Measurements from ENCODE around the gene EPHX1. TPM values are rescaled to one million over a fixed set of nuclear protein-coding genes. Genes with fewer than 3 reads are reported as not detected.
"Not testable (repeated sequence)": the region's sequence is repeated elsewhere in the genome, so short reads cannot be mapped to it uniquely, and the experiment has no call there.

The EPHX1 gene
- polyA plus RNA-seq (2014; cell fraction: cytosol; rRNA removed), result 6.6 and 8.3 TPM in 2 replicates
- polyA plus RNA-seq (2014; cell fraction: nucleus; rRNA removed), result 3.6 and 4.1 TPM in 2 replicates

DNA sequence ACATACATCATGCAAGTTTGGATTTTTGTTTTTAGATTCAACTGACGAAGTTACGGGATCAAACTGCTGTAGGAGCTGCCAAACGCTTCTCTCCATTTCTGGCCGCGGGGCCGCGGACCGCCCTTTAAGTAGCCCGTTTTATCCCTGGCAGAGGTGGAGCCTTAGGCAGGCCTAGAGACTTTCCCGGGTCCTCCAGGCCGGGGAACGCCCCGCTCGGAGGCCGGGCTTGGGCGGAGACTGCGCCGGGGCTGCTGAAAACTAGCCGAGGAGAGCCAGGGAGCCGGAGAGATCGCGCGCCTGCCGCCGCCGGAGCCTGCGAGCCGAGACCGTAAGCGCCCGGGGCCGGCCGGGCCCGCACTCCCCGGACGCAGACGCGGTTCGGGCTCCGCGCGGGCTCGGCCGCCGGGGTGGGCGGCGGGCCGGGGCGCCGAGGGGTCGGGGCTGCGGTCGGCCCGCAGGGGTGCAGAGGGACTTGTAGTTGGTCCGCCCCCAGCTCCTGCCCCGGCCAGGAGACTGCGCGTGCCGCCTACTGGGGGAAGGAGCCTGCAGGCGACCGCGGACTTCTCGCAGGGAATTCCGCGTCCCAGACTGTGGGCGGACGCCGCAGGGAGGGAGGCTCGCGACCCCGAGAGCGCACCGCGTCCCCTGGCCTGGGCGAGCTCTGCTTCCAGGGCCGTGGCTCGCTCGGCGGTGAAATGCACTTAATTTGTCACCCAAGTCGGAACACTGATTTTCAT, at the start of gene EPHX1:
EPHX1 (plus strand) TSS at position 283 of the 737 bp plus-strand sequence. CDS start 18,606 bp downstream, outside the sequence.
- DNase-seq (ENCODE audit: low spot score), result peak; percentile 79

DNA sequence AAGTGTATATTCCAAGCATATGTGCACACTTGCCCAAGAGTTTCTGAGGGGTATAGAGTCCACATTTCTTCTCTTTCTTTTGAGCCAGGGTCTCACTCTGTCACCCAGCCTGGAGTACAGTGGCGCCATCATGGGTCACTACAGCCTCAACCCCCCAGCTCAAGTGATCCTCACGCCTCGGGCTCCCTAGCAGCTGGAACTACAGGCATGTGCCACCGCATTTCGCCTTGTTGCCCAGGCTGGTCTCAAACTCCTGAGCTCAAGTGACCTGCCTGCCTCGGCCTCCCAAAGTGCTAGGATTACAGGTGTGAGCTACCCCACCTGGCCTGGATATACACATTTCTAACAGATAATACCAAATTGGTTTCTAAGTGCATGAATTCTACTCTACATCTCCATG, 49.4 kb upstream of the EPHX1 start:
- DNase-seq (ENCODE audit: low spot score), result no peak

DNA sequence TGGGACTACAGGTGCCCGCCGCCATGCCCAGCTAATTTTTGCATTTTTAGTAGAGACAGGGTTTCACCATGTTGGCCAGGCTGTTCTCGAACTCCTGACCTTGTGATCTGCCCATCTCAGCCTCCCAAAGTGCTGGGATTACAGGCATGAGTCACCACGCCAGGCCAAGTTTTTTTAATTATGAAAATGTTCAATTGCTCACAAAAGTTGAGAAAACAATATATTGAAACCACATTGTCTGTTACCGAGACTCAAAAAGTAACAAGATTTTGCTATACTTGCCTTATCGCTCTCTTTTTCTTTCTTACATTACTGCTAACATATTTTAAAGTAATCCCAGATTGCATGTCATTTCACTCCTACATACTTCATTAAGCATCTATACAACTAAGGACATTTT, 48.5 kb upstream of the EPHX1 start:
- not testable (repeated sequence) for DNase-seq (ENCODE audit: low spot score)

DNA sequence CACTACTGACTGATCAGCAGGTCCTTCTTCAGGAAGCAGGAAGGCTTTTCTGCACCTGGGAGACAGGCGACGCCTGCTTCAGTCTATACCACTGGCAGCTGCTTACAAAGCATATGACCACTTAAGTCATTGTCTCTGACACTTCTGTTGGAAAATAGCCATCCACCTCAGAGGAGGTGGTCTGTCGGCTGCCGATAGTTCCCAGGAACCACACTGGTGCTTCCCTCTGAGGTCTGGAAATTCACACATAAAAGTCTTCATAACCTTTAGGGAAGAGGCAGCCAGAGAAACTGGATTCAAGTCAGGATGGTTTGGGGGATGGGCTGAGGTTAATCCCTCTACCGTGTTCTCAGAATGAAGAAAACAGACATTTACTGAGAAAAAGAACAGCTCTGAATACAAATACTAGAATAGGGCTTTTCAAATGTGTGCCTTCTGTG, 47.9 kb upstream of the EPHX1 start:
- no peak for DNase-seq (ENCODE audit: low spot score)

DNA sequence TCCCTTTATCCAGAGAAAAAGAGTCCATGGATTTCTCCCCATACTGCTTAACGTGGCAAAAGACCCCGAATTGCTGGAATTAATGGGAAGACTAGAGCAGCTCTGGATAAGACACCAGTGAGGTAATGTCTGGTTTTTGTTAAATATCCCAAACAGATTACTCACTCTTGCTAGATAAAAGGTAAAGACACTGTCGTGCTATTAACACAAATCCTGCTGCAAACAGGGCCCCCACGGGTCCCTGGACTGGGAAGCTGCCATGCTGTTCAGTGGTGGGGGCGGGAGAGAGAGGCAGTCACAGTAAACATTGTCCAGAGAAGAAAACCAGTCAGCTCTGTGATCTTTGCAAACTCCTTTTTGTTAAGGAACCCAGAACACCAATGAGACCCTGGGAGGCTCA, 47.5 kb upstream of the EPHX1 start:
- no peak for DNase-seq (ENCODE audit: low spot score)

DNA sequence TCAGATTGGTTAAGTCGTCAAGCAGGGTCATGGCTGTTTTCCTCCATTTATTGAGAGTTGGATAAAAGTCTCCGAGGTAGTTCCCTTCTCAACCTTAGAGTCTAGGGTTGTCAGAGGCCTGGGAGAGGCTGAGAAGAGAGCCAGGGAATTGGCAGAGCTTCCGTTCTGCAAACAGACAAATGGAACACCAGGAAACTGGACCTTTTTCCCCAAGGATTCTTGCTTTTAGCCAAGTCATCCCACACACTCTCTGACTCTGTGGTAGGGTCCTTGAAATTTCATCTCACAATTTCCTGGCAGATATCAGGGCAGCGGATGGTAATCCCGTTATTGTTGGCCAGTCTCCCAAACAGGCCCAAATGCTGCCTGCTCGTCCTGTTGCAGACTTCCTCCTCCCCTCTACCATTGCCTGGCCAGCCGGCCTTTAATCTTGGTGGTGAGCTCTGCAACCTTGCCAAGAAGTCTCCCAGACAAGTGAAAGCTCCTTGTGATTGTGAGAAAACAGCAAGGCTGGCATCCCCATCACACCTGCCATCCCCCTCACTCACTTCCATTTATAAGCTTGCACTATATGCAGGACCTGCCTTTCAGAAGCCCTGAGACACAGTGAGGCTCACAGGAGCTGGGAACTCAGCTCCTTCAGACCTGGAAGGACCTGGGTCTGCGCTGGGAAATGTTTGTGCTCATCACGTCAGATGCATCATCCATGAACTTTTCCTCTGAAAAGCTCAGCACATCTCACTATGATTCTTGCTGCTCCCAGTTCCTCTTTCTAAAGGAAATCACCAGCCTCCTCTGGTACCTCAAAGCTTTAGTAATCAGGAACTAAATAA, 46.0 kb upstream of the EPHX1 start:
- DNase-seq (ENCODE audit: low spot score), result no peak

DNA sequence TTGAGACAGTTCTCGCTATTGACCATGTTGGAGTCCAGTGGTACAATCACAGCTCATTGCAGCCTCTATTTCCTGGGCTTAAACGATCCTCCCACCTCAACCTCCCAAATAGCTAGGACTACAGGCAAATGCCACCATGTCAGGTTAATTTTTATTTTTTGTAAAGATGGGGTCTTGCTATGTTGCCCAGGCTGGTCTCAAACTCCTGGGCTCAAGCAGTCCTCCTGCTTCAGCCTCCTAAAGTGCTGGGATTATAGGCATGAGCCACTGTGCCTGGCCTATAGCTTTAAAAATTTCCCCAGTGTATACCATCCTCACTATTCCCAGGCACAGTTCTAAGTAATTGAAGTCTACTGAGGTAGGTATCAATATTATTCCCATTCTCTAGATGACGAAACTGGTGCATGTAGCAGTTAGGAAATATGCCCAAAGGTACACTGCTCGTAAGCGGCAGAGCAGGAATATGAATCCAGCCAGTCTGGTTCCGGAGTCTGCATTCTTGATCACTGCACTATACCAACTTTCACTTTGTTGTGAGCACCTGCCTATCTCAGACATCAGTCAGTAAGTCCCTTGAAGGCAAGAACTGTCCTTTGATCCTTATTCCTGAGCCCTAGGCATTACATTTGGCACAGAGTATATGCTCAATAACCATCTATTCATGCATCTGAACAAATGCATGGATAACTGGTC, 43.8 kb upstream of the EPHX1 start:
- DNase-seq (ENCODE audit: low spot score), result no peak

DNA sequence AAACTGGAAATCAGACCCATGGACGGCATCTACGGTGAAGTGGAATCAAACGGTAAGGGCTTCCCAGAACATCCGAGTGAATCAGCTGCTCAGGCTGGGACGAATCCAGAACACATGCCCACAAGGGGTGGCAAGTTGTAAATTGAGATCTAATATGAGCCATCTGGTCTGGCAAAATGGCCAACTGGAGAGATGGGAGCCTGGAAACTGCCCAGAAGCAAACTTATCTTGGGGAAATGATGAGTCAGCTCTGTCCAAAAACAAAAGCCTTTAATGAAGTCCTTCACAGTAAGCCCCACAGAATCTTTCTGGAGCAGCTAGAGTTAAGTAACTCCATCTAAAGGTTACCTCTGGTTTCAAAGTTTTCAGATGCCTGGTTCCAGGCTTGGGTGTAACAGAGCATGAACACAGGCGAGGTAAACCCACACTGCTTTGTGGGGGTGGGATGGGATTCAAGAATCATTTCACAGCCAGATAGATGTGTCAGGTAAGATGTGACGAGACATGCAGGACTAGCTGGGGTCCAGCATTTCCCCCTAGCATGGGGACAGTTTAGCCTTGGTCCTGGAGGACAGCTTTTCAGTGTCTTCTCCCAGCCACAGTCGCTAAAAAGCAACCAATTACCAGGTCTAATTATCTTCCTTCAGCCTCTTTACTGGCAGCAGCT, 42.8 kb upstream of the EPHX1 start:
- no peak for DNase-seq (ENCODE audit: low spot score)

DNA sequence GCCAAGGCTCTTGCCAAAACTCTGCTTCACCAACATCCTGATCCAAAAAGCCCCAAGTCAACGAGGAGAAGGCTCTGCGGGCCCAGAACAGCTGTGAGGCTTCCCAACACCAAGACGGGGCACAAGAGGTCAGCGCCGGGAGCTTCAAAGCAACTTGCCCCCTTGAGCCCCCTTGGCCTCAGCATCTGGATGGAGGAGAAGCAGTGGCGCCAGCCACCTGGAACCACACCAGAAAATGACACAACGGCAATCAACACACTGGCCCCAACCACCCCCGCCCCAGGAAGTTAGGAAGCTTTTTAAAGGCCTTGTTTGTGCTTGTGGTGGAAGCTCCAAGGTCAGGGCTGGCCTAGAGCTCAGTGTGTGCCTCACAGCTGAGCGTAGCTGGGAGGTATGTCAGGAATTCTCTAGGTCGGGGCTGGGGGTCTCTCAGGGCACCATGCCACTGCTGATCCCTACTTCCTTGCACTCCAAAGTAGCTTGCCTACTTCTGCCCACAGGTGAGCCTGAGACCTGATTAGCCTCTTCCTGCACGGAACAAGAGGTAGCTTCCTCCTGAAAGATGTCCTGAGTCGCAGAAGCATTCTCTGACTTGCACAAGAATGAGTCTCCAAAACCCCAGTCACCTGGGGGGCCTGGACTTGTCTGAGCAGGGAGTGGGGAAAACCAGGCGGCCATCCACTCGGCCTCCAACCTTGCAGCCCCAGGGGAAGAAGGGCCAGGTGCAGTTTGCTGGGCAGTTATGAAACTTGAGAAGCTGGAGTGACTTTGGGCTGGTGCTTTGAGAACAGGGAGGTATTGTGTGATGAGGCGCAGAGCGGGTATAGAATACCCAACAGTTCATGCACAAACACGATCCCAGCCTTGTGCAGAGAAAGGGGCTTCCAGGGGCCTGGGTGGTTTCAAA, 42.0 kb upstream of the EPHX1 start:
- no peak for DNase-seq (ENCODE audit: low spot score)

DNA sequence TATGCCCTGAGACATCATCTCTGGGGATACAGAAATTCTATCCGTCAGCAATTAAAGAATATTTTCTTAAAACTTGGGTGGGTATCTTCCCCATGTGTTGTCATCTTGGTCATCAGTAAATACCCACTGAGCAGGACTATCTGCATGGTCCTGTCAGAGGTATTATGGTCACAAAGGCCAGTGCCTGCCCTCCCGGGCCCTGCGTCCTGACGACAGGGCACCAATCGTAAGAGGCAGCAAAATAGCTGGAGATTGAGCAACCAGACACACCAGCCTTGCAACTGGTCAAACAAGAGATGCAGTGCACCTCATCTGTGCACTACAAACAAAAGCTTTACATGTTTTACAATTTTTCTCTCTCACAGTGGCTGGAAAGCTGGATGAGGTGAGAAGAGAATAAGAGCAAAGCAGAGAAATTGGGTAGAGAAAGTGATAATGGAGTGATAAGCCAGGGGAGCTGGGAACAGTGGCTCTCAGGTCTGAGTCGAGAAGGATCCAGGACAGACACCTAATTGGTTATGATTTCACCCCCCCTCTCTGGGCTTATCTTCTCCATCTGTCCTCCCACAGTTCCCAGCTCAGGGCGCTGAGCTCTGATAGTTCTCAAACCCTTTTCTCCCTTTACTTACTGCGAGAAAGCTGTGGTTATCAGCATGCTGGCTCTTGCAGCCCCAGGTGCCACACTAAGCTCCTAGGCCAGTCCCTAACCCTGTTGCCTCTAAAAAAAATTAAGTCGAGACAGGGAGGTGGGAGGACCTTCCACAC, 41.1 kb upstream of the EPHX1 start:
- DNase-seq (ENCODE audit: low spot score), result peak; percentile 72

DNA sequence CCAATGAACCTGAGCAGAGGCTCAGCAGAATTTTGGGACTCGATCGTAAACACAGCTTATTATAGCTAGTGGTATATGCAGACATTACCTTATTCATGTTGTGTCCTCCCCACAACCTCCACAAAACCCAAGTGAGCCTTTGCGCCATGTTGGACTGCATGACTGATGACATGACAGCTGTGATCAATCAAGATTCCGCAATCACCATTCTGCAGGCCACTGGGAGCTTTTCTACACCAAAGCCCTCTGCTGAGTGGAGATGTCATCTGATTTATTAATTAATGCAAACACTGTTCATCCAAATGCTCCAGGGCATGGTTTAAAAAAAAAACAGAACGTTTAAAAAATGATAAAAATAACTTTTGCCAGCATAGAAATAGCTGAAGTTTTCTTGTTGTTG, 40.2 kb upstream of the EPHX1 start:
- DNase-seq (ENCODE audit: low spot score), result no peak

DNA sequence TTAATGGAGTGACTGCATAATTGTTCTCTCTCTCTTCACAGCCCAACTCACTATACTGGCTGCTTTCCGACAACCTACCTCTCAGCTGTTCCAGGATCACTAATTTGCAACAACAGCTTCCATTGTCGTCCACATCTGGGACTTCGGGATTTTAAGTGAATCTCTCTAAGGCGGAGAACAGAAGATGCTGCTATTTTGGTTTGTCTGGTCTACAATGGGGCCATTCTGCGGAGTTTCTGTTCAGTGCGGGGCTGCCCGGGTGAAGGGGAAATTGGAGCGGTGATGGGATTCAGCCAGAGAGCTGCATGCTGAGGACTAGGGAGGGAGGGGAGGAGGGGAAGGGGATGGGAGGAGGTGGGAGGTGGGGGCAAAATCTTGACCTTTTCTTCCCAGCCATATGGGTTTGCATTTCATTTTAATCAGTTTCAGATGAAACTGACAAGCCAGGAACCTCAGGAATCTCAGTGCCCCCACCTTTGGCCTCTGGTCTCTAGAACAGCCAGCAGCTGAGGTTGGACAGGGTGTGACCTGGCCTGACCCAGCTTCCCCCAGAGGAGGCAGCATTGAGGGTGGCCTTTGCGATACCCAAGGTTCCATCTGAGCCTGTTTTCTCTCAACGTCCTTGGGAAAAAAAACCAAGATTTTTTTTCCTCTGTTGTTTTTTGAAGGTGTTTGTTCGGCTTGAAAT, 39.2 kb upstream of the EPHX1 start:
- no peak for DNase-seq (ENCODE audit: low spot score)

DNA sequence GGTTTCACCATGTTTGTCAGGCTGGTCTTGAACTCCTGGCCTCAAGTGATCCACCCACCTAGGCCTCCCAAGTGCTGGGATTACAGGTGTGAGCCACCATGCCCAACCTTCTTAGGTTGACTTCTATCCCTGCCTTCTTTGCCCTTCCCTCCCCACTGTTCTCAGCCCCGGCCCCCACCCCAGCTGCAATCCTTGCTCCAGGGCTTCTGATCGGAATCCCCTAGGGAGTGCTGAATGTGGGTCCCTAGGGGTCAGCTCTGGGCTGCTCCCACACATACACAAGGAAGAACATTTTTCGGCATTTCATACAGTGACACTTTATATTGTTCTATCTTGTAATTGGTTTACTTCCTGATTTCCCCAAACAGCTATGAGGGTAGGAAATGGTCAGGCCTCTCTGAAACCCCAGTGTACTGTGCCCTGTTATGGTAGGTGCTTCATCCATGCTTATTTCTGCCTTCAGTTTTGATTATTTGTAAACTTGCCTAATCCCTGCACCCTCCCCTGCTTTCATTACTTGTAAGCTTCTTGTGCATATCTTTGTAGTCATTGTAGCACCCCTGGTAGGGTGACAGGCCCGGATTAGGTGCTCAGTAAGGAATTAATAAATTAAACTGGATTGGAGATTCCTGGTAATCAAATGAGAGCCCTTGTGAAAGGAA, 38.1 kb upstream of the EPHX1 start:
- DNase-seq (ENCODE audit: low spot score), result no peak

DNA sequence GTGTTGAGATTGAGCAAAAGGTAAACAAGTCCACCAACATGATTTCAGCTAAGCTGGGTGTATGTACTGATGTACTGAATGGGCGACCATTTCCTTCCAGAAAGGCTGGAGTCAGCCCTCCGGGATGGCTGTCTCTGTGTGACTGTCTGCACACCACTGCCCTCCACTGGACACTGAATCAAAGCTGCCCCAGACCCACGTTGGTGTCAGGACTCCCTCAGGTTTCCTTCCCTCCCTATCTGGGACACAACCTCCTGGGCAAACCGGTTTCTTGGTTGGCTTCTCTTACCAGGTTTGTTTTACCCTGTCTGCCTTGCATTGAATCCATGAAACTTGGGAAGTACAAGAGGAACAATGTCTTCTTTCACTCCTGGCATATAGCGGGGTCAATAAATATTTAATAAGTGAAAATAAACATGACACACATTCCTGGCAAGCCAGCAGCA, 37.6 kb upstream of the EPHX1 start:
- peak; percentile 83 for DNase-seq (ENCODE audit: low spot score)

DNA sequence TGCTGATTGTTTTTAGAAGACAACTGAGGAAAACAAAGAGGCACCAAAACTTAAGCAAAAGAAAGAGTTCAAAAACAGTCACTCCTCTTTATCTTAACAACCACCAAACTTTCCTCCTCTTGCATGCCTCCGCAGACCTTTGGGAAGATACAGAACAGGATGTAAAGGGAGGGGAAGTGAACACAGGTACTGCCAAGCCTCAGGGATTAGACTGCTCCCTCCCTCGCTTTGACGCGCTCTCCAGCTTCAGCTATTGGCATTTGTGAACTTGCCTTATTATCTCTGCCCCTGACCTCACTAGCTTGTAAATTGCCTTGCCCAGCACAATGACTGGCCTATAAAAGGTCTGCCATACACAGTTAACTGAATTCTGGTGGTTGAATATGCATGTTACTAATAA, 37.1 kb upstream of the EPHX1 start:
- DNase-seq (ENCODE audit: low spot score), result no peak

DNA sequence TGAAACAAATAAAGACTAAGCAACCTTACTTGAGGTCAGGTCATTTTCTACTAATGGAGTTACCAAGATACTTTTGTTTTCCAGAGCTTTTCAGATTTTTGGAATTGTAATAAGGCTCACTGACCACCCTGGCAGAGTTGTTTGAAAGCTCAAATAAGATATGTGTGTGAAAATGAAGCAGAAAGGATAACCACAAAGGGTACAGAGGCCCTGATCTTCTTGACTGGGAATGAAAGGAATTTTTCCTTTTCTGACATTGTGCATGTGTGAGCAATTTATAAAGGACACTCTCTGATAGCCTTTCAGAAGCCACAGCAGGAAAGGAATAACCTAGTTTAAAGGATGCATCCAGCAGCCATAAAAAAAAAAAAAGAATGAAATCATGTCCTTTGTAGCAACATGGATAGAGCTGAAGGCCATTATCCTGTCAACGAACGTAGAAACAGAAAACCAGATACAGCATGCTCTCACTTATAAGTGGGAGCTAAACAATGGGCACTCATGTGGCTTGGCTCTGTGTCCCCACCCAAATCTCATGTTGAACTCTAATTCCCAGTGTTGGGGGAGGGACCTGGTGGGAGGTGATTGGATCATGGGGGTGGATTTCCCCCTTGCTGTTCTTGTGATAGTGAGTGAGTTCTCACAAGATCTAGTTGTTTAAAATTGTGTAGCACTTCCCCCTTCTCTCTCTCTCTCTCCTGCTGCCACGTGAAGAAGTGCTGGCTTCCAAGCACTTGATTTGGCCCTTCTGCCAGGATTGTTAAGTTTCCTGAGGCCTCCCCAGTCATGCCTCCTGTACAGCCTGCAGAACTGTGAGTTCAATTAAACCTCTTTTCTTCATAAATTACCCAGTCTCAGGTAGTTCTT, 35.4 kb upstream of the EPHX1 start:
- no peak for DNase-seq (ENCODE audit: low spot score)

DNA sequence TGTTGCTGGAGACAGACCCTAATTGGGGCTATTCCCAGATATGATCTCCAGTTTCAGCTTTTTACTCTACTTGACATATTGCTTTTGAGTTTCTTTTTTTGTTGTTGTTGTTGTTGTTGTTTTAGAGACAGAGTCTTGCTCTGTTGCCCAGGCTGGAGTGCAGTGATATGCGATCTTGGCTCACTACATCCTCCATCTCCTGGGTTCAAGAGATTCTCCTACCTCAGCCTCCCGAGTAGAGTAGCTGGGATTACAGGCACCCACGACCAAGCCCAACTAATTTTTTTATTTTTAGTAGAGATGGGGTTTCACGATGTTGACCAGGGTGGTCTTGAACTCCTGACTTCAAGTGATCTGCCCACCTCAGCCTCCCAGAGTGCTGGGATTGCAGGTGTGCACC, 33.6 kb upstream of the EPHX1 start:
- no peak for DNase-seq (ENCODE audit: low spot score)

All from SK-N-DZ (cell line).